ENCODE results near the gene PPP3CA. TPM values are rescaled to one million over a fixed set of nuclear protein-coding genes. Genes with fewer than 3 reads are reported as not detected.

PPP3CA gene
- total and polyA plus RNA-seq, 2 of the 13 experiments (the other 11 are each of a cell fraction or from before 2014, with no cell fraction given): 4.8 to 13.2 TPM

GRCh38 chr4:101123231-101123630 is 224.1 kb downstream of the PPP3CA start:
- in situ Hi-C loops (cut with HindIII; ENCODE audit: extremely low pct_ligation_motif_present, low pct_unique_long_range_greater_than_20kb) (no loop called here), intact Hi-C loops (cut with micrococcal nuclease; ENCODE audit: unreplicated experiment) (loop anchor here (5.0 kb wide), 1 partner anchor 1974 kb away; the partner anchor contains the start of gene BDH2)
- TF ChIP-seq, protein P1, sequence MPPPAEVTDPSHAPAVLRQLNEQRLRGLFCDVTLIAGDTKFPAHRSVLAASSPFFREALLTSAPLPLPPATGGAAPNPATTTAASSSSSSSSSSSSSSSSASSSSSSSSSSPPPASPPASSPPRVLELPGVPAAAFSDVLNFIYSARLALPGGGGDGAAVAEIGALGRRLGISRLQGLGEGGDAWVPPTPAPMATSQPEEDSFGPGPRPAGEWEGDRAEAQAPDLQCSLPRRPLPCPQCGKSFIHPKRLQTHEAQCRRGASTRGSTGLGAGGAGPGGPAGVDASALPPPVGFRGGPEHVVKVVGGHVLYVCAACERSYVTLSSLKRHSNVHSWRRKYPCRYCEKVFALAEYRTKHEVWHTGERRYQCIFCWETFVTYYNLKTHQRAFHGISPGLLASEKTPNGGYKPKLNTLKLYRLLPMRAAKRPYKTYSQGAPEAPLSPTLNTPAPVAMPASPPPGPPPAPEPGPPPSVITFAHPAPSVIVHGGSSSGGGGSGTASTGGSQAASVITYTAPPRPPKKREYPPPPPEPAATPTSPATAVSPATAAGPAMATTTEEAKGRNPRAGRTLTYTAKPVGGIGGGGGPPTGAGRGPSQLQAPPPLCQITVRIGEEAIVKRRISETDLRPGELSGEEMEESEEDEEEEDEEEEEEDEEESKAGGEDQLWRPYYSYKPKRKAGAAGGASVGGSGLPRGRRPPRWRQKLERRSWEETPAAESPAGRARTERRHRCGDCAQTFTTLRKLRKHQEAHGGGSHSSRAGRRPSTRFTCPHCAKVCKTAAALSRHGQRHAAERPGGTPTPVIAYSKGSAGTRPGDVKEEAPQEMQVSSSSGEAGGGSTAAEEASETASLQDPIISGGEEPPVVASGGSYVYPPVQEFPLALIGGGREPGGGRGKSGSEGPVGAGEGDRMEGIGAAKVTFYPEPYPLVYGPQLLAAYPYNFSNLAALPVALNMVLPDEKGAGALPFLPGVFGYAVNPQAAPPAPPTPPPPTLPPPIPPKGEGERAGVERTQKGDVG (CRISPR knock-in tag; IDR thresholded peaks at IDR 0.05; ENCODE audit: borderline replicate concordance): no peak
- no peak for TF ChIP-seq HDAC1 (CRISPR knock-in tag; IDR thresholded peaks at IDR 0.05)
- no peak for TF ChIP-seq TBX3 (IDR thresholded peaks at IDR 0.05; ENCODE audit: borderline replicate concordance)
- TF ChIP-seq MTF1 (CRISPR knock-in tag; IDR thresholded peaks at IDR 0.05): no peak
- TF ChIP-seq ZEB1 (IDR thresholded peaks at IDR 0.05; ENCODE audit: insufficient replicate concordance, low read depth): no peak
- TF ChIP-seq DR1 (CRISPR knock-in tag; IDR thresholded peaks at IDR 0.05): no peak
- WGBS (ENCODE audit: low lambda C conversion rate): 98% methylated on average over 5 of the region's 5 CpGs
- POLR2A ChIA-PET: interaction anchor here (0.9 kb wide), 1 partner anchor 8 kb away, joined by 3 read pairs; no protein-coding TSS in a partner anchor
- H3K4me1 ChIP-seq (ENCODE audit: insufficient read depth, low read length): peaks cover 13% of the 10 kb centered on the region
- no peaks in the 10 kb centered on the region for H3K27me3 ChIP-seq (ENCODE audit: control insufficient read depth in 1 of 2, insufficient read depth in 2 of 2, low read length in 2 of 2)
- FAIRE-seq (no peak), ATAC-seq (no peak), DNase-seq (ENCODE audit: low spot score) (no peak)
- no peak overlapping the region for H3K27ac ChIP-seq (ENCODE audit: extremely low read length, insufficient read depth, low read length)
- no peaks in the 10 kb centered on the region for H3K79me2 ChIP-seq (ENCODE audit: insufficient read depth, low read length)
- no peaks in the 10 kb centered on the region for H4K20me1 ChIP-seq (ENCODE audit: insufficient read depth, low read length)
- no peak overlapping the region for H3K4me3 ChIP-seq (replicated peaks in 1 of 3; ENCODE audit: insufficient read depth in 1 of 3, low read depth in 2 of 3, low read length in 3 of 3)
- no peaks in the 10 kb centered on the region for H3K9me3 ChIP-seq (ENCODE audit: low read length)
- H3K4me2 ChIP-seq (ENCODE audit: low read depth, low read length): no peak overlapping the region
- H3K9ac ChIP-seq (ENCODE audit: insufficient read depth, low read depth, low read length): no peak overlapping the region
- H2AFZ ChIP-seq (ENCODE audit: low read length): no peak overlapping the region
- CTCF ChIA-PET (ENCODE audit: low intra/inter-chr PET ratio, low total read pairs): no interaction called here
- H3K36me3 ChIP-seq (replicated peaks in 1 of 2; ENCODE audit: control insufficient read depth in 1 of 2, insufficient read depth in 2 of 2, low read length in 2 of 2): no peaks in the 10 kb centered on the region
- BruUV-seq (replicated peaks): no TSS peak
